Suprapubic skin (tissue), 3 donors: Measurements from ENCODE around the gene ITPKB.

Experiments
- CTCF ChIP-seq, 2 donors: fragments of 200-600 bp in 1 of 2; fragments of 450-650 bp in 1 of 2; sonication (generic) in 1 of 2; IDR thresholded peaks; one replicate each; pipeline ENCODE4 v1.5.1; 2016 to 2019; ENCODE audit warnings: antibody characterized with exemption in 2 of 2, mild to moderate bottlenecking in 1 of 2, moderate library complexity in 1 of 2
- EP300 ChIP-seq: sonication (generic); formaldehyde crosslinking; IDR thresholded peaks from one replicate; pipeline ENCODE4 v1.6.1; 2017; ENCODE audit warnings: antibody characterized with exemption
- POLR2A ChIP-seq, 2 donors: fragments of 450-650 bp; IDR thresholded peaks; one replicate each; pipeline ENCODE4 v1.6.1; 2017; ENCODE audit warnings: antibody characterized with exemption in 2 of 2, mild to moderate bottlenecking in 2 of 2, moderate library complexity in 2 of 2

- peak; percentile 99 for TF ChIP-seq CTCF (IDR thresholded peaks at IDR 0.05)
- TF ChIP-seq POLR2A (IDR thresholded peaks at IDR 0.05), result no peak
- TF ChIP-seq EP300, result no peak
These were observed 112.5 kb downstream of the ITPKB start for GRCh38 chr1:226626577-226626956.
